ENCODE data around the gene MAP4K4. TPM values are rescaled to one million over a fixed set of nuclear protein-coding genes. Genes with fewer than 3 reads are reported as not detected.

Gene MAP4K4
- total RNA-seq, 1 donor from 2014 or later = 166 TPM

DNA sequence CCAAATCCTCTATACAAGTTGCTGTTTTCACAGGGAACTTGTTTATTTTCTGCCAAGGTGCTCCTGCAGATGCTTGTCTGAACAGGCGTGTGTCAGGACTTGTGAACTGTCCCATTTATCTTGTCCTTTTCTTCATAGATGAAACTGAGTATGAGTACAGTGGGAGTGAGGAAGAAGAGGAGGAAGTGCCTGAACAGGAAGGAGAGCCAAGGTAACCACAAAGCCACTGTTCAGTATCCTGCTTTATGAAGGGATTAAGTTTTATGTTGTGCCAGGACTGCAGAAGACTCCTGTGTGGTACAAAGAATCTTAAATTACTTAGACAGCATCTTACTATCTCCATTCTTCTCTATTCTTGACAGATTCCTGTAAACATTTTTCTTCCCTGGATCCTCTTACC, 145.0 kb downstream of the MAP4K4 start:
- Mint-ChIP-seq H3K27me3 (no peaks in the 10 kb centered on the region), H3K36me3 (peaks cover 53% of the 10 kb centered on the region), H3K27ac (peak overlapping the region; percentile 19), H3K9me3 (no peaks in the 10 kb centered on the region), H3K4me3 (peak overlapping the region; percentile 22), H3K4me1 (ENCODE audit: unreplicated experiment) (peaks cover 10% of the 10 kb centered on the region)
- TF ChIP-seq, protein P1, sequence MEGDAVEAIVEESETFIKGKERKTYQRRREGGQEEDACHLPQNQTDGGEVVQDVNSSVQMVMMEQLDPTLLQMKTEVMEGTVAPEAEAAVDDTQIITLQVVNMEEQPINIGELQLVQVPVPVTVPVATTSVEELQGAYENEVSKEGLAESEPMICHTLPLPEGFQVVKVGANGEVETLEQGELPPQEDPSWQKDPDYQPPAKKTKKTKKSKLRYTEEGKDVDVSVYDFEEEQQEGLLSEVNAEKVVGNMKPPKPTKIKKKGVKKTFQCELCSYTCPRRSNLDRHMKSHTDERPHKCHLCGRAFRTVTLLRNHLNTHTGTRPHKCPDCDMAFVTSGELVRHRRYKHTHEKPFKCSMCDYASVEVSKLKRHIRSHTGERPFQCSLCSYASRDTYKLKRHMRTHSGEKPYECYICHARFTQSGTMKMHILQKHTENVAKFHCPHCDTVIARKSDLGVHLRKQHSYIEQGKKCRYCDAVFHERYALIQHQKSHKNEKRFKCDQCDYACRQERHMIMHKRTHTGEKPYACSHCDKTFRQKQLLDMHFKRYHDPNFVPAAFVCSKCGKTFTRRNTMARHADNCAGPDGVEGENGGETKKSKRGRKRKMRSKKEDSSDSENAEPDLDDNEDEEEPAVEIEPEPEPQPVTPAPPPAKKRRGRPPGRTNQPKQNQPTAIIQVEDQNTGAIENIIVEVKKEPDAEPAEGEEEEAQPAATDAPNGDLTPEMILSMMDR (conservative IDR thresholded peaks at IDR 0.05) = no peak
- no peak for DNase-seq (ENCODE audit: extremely low spot score, unreplicated experiment)

DNA sequence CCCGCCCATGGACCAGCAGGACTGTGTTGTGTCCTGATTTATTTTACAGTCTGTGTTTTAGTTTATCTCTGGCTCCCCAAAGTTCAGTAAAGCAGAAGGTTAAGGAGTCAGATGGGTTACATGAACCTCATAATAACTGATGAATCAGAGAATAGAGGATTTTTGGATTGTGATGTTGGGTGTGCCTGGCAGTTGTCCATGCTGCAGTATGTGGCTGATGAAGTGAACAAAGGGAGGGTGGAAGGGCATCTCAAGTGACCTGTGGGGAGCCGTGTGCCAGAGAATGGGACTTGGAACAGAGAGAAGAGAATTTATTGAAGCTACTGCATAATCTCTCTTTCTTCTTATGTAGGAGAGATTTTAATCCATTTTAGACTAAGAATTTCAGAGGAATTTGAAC, 145.5 kb downstream of the MAP4K4 start:
- no peaks in the 10 kb centered on the region for H3K9me3 Mint-ChIP-seq
- no peak for DNase-seq (ENCODE audit: extremely low spot score, unreplicated experiment)
- TF ChIP-seq, protein P1 (conservative IDR thresholded peaks at IDR 0.05) = no peak
- H3K27me3 Mint-ChIP-seq = no peaks in the 10 kb centered on the region
- H3K36me3 Mint-ChIP-seq = peaks cover 57% of the 10 kb centered on the region
- H3K4me1 Mint-ChIP-seq (ENCODE audit: unreplicated experiment) = peaks cover 10% of the 10 kb centered on the region
- no peak overlapping the region for H3K27ac Mint-ChIP-seq
- H3K4me3 Mint-ChIP-seq = no peak overlapping the region

DNA sequence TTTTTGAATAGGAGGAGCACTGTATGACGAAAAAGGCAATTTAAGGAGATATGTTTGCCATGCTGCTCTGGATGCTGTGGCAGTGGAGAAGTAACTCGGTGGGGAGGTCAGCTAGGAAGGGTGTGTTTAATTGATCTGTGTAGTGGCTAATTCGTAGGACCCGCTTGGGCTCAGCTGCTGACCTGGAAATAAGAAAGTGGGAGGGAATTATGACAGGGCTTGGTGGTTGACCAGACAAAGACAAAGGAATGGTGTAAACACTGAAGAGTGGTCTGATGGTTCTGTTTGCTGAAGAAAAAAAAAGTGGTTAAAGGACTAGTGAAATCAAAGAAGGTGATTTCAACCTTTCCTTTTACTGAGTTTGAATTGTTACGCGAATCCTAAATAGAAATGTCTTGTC, 146.0 kb downstream of the MAP4K4 start:
- peaks cover 10% of the 10 kb centered on the region for H3K4me1 Mint-ChIP-seq (ENCODE audit: unreplicated experiment)
- H3K27me3 Mint-ChIP-seq = no peaks in the 10 kb centered on the region
- TF ChIP-seq, protein P1 (conservative IDR thresholded peaks at IDR 0.05) = no peak
- no peak for DNase-seq (ENCODE audit: extremely low spot score, unreplicated experiment)
- peaks cover 54% of the 10 kb centered on the region for H3K36me3 Mint-ChIP-seq
- H3K9me3 Mint-ChIP-seq = no peaks in the 10 kb centered on the region
- no peak overlapping the region for H3K27ac Mint-ChIP-seq
- H3K4me3 Mint-ChIP-seq = no peak overlapping the region

DNA sequence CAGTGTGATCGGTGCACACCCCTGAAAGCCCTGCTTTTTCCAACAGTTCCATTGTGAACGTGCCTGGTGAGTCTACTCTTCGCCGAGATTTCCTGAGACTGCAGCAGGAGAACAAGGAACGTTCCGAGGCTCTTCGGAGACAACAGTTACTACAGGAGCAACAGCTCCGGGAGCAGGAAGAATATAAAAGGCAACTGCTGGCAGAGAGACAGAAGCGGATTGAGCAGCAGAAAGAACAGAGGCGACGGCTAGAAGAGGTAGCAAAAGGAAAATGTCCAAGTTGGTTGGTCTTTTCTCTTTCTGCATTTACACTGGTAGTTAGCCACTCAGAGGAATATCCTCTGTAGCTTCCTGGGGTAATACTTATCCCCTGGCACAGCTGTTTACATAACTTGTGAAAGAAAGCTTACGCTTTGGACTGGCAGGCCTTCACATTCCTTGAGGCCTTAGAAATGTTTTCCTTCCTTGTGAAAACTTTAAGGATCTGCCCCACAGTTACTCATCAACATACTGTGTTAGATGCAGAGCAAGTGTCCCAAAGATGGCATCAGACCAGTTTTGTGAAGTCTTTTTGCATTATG, 146.6 kb downstream of the MAP4K4 start:
- Mint-ChIP-seq H3K4me1 (ENCODE audit: unreplicated experiment) (peaks cover 16% of the 10 kb centered on the region), H3K27ac (no peak overlapping the region)

DNA sequence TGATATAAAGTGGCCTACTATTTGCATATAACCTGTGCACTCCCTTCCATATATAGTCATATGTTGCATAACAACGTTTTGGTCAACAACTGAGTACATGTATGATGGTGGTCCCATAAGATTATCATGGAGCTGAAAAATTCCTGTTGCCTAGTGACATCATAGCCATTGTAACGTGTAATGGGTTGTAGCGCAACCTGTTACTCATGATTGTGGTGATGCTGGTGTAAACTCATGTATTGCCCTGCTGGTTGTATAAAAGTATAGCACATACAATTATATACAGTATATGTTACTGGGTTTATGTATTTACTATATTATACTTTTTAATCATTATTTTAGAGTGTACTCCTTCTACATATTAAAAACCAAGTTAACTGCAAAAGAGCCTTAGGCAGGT, 149.5 kb downstream of the MAP4K4 start:
- H3K4me1 Mint-ChIP-seq (ENCODE audit: unreplicated experiment) = peaks cover 20% of the 10 kb centered on the region
- no peak overlapping the region for H3K27ac Mint-ChIP-seq
- no peaks in the 10 kb centered on the region for H3K27me3 Mint-ChIP-seq
- H3K9me3 Mint-ChIP-seq = no peaks in the 10 kb centered on the region
- TF ChIP-seq, protein P1 (conservative IDR thresholded peaks at IDR 0.05) = no peak
- peaks cover 39% of the 10 kb centered on the region for H3K36me3 Mint-ChIP-seq
- no peak for DNase-seq (ENCODE audit: extremely low spot score, unreplicated experiment)
- H3K4me3 Mint-ChIP-seq = no peak overlapping the region

More for the DNA sequence above, 146.6 kb downstream of the MAP4K4 start:
- TF ChIP-seq, protein P1 (conservative IDR thresholded peaks at IDR 0.05) = no peak
- H3K27me3 Mint-ChIP-seq = no peaks in the 10 kb centered on the region
- H3K4me3 Mint-ChIP-seq = no peak overlapping the region
- peaks cover 57% of the 10 kb centered on the region for H3K36me3 Mint-ChIP-seq
- no peaks in the 10 kb centered on the region for H3K9me3 Mint-ChIP-seq
- DNase-seq (ENCODE audit: extremely low spot score, unreplicated experiment) = no peak

Data from type B pancreatic cell (in vitro differentiated cells).